B cell (primary cell): Measurements from ENCODE around the gene SPPL2B.

Source experiments
- CTCF ChIP-seq: fragments of 200-600 bp; IDR thresholded peaks from one replicate; pipeline ENCODE4 v1.8.0; 2022; ENCODE audit warnings: antibody characterized with exemption, mild to moderate bottlenecking
- EZH2 ChIP-seq: IDR thresholded peaks from 2 replicates; pipeline ENCODE4 v1.6.1; 2012; ENCODE audit warnings: borderline replicate concordance, low read depth, mild to moderate bottlenecking, moderate library complexity, low read length; ENCODE audit not compliant: insufficient read depth, poor library complexity, severe bottlenecking

DNA sequence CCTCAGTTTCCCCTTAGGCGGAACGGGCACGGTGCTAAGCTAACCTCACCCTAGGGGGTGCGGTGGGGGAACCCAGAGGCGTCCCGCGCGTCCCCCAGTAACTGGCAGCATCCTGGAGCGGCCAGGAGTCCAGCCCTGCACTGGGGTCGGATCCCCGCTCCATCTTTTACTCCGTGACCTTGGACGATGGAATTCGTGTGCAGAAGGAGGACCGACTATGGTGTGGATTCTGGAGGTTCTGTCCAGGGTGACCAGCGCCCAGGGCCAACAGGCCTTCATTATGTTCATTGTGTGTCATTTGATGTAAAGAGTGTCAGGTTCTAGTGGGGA, 630 bp downstream of the SPPL2B start:
- TF ChIP-seq EZH2 (no peak), CTCF (no peak)
